Activated CD4-positive, alpha-beta T cell treated with anti-CD3 and anti-CD28 coated beads, Interleukin-2, Interleukin-6, amounts not matched to agents 100 ng/mL and 50 ng/mL, durations not matched to agents 16 hours and 8 hours (primary cell): ENCODE results near the gene AIF1.

Experiments
- DNase-seq: peaks from one replicate; pipeline ENCODE4 v3.0.0-alpha.2; 2020

Gene AIF1

GRCh38 chr6:31621320-31621939 lies 6.4 kb downstream of the AIF1 start:
- no peak for DNase-seq

GRCh38 chr6:31621991-31622390 lies 7.0 kb downstream of the AIF1 start:
- DNase-seq = no peak

- DNase-seq = no peak
Observed at GRCh38 chr6:31622684-31623091, 7.7 kb downstream of the AIF1 start.

GRCh38 chr6:31624070-31624469 lies 9.0 kb downstream of the AIF1 start:
- no peak for DNase-seq

GRCh38 chr6:31626952-31627351 lies 11.9 kb downstream of the AIF1 start:
- DNase-seq = no peak

GRCh38 chr6:31627690-31628287 lies 12.8 kb downstream of the AIF1 start:
- no peak for DNase-seq

- no peak for DNase-seq
Observed at GRCh38 chr6:31629014-31629413, 14.0 kb downstream of the AIF1 start.

GRCh38 chr6:31630177-31630934 lies 15.3 kb downstream of the AIF1 start:
- no peak for DNase-seq

GRCh38 chr6:31631209-31631608 lies 16.2 kb downstream of the AIF1 start:
- no peak for DNase-seq

GRCh38 chr6:31631681-31632278 lies 16.7 kb downstream of the AIF1 start:
- no peak for DNase-seq

- no peak for DNase-seq
Observed at GRCh38 chr6:31632279-31632946, 17.4 kb downstream of the AIF1 start.

GRCh38 chr6:31633447-31633846 lies 18.4 kb downstream of the AIF1 start:
- no peak for DNase-seq

- DNase-seq = no peak
Observed at GRCh38 chr6:31634131-31634530, 19.1 kb downstream of the AIF1 start.

GRCh38 chr6:31634969-31635575 lies 20.0 kb downstream of the AIF1 start:
- no peak for DNase-seq

- no peak for DNase-seq
Observed at GRCh38 chr6:31636698-31637596, 21.9 kb downstream of the AIF1 start.

GRCh38 chr6:31639043-31639442 lies 24.0 kb downstream of the AIF1 start:
- DNase-seq = no peak

GRCh38 chr6:31639449-31639861 lies 24.4 kb downstream of the AIF1 start:
- DNase-seq = peak; percentile 29

- DNase-seq = no peak
Observed at GRCh38 chr6:31640612-31641011, 25.6 kb downstream of the AIF1 start.

- DNase-seq = no peak
Observed at GRCh38 chr6:31641370-31641769, 26.3 kb downstream of the AIF1 start.

- no peak for DNase-seq
Observed at GRCh38 chr6:31642798-31643570, 27.9 kb downstream of the AIF1 start.
